B cell (primary cell): ENCODE data around the gene PBOV1.

Experiments
- CTCF ChIP-seq: fragments of 200-600 bp; IDR thresholded peaks from one replicate; pipeline ENCODE4 v1.8.0; 2022; ENCODE audit warnings: antibody characterized with exemption, mild to moderate bottlenecking
- EZH2 ChIP-seq: IDR thresholded peaks from 2 replicates; pipeline ENCODE4 v1.6.1; 2012; ENCODE audit warnings: borderline replicate concordance, low read depth, mild to moderate bottlenecking, moderate library complexity, low read length; ENCODE audit not compliant: insufficient read depth, poor library complexity, severe bottlenecking

- TF ChIP-seq CTCF = no peak
- TF ChIP-seq EZH2 = no peak
Measured at GRCh38 chr6:138184230-138184629, 34.1 kb downstream of the PBOV1 start.
